CD14-positive monocyte (primary cell): Measurements from ENCODE around the gene ZNF296. TPM values are rescaled to one million over a fixed set of nuclear protein-coding genes. Genes with fewer than 3 reads are reported as not detected.

ENCODE experiments used
- DNase-seq, 3 donors: peaks; one replicate each; pipeline ENCODE4 v3.0.0-alpha.2; 2011 to 2022
- H2AFZ ChIP-seq: 2 replicates; pipeline ENCODE4 v1.6.0; 2012; ENCODE audit warnings: mild to moderate bottlenecking, low read depth, low read length, inconsistent platforms; ENCODE audit not compliant: insufficient read depth, poor library complexity, severe bottlenecking
- H3K27ac ChIP-seq, 2 donors: 1 replicate in 1 of 2; 2 replicates in 1 of 2; pipeline ENCODE4 v1.5.1; 2012 to 2013; ENCODE audit warnings: low read length in 2 of 2, control low read depth in 1 of 2, inconsistent platforms in 1 of 2, low read depth in 1 of 2, mild to moderate bottlenecking in 1 of 2
- H3K27me3 ChIP-seq, 2 donors: one replicate each; pipeline versions ENCODE4 v1.6.0 to v1.6.1; 2011 to 2013; ENCODE audit warnings: low read length in 2 of 2; ENCODE audit not compliant: control insufficient read depth in 2 of 2, insufficient read depth in 2 of 2
- H3K36me3 ChIP-seq, 2 donors: replicated peaks in 1 of 2; 1 replicate in 1 of 2; 2 replicates in 1 of 2; pipeline versions ENCODE4 v1.5.1 to v1.6.1; 2012 to 2013; ENCODE audit warnings: low read length in 2 of 2, control low read depth in 1 of 2, inconsistent platforms in 1 of 2, mild to moderate bottlenecking in 1 of 2; ENCODE audit not compliant: insufficient read depth in 2 of 2, control insufficient read depth in 1 of 2
- H3K4me1 ChIP-seq, 2 donors: 1 replicate in 1 of 2; 2 replicates in 1 of 2; pipeline versions ENCODE4 v1.5.1 to v1.6.1; 2012 to 2013; ENCODE audit warnings: low read length in 2 of 2, control low read depth in 1 of 2, inconsistent platforms in 1 of 2, mild to moderate bottlenecking in 1 of 2, moderate library complexity in 1 of 2; ENCODE audit not compliant: insufficient read depth in 2 of 2, control insufficient read depth in 1 of 2
- H3K4me2 ChIP-seq: replicated peaks from 2 replicates; pipeline ENCODE3; 2012; ENCODE audit warnings: low read length, moderate library complexity, mild to moderate bottlenecking; ENCODE audit not compliant: poor library complexity, severe bottlenecking; ENCODE audit errors: extremely low read depth
- H3K4me3 ChIP-seq, 3 experiments: fragments of 200-600 bp in 1 of 3; sonication (generic) in 1 of 3; replicated peaks in 1 of 3; 1 replicate in 2 of 3; 2 replicates in 1 of 3; pipeline ENCODE4 v1.5.1; 2011 to 2013; ENCODE audit warnings: low read length in 3 of 3, mild to moderate bottlenecking in 3 of 3, control low read depth in 2 of 3, low read depth in 2 of 3, inconsistent platforms in 1 of 3, moderate library complexity in 1 of 3
- H3K79me2 ChIP-seq: 2 replicates; pipeline ENCODE4 v1.6.0; 2012; ENCODE audit warnings: mild to moderate bottlenecking, control low read depth, inconsistent platforms, low read length, moderate library complexity; ENCODE audit not compliant: insufficient read depth
- H3K9ac ChIP-seq: 2 replicates; pipeline ENCODE4 v1.6.0; 2017; ENCODE audit warnings: low read length, mild to moderate bottlenecking; ENCODE audit not compliant: insufficient read depth, poor library complexity, severe bottlenecking
- H3K9me3 ChIP-seq, 2 donors: replicated peaks in 1 of 2; 1 replicate in 1 of 2; 2 replicates in 1 of 2; pipeline versions ENCODE4 v1.5.1 to v1.6.1; 2012 to 2013; ENCODE audit warnings: low read length in 2 of 2, control low read depth in 1 of 2; ENCODE audit not compliant: control insufficient read depth in 1 of 2, insufficient read depth in 1 of 2
- H4K20me1 ChIP-seq: 2 replicates; pipeline ENCODE4 v1.6.0; 2012; ENCODE audit warnings: mild to moderate bottlenecking, low read length, control low read depth, moderate library complexity; ENCODE audit not compliant: insufficient read depth
- H3K27ac Mint-ChIP-seq, 7 donors: one replicate each; pipeline ENCODE4 v1.8.0; 2020; ENCODE audit warnings: mild to moderate bottlenecking in 7 of 7, mixed read lengths in 7 of 7, moderate library complexity in 6 of 7, inconsistent platforms in 2 of 7
- H3K27me3 Mint-ChIP-seq, 3 donors: one replicate each; pipeline ENCODE4 v1.8.0; 2021 to 2022; ENCODE audit warnings: low read depth in 3 of 3, mild to moderate bottlenecking in 3 of 3, mixed read lengths in 3 of 3, moderate library complexity in 3 of 3, inconsistent platforms in 1 of 3
- H3K36me3 Mint-ChIP-seq, 2 donors: one replicate each; pipeline ENCODE4 v1.8.0; 2020; ENCODE audit warnings: mixed read lengths in 2 of 2, inconsistent platforms in 1 of 2, mild to moderate bottlenecking in 1 of 2
- H3K4me1 Mint-ChIP-seq: one replicate; pipeline ENCODE4 v1.8.0; 2020; ENCODE audit warnings: mild to moderate bottlenecking, mixed read lengths
- H3K4me3 Mint-ChIP-seq, 2 donors: one replicate each; pipeline ENCODE4 v1.8.0; 2020; ENCODE audit warnings: mild to moderate bottlenecking in 2 of 2, mixed read lengths in 2 of 2, moderate library complexity in 1 of 2
- H3K9me3 Mint-ChIP-seq, 7 donors: one replicate each; pipeline ENCODE4 v1.8.0; 2020 to 2022; ENCODE audit warnings: mixed read lengths in 7 of 7, mild to moderate bottlenecking in 6 of 7, moderate library complexity in 6 of 7, inconsistent platforms in 2 of 7
- WGBS: methylation state at CpG from one replicate; pipeline ENCODE4 v1.1.5; 2013; ENCODE audit warnings: missing lambda C conversion rate; ENCODE audit not compliant: insufficient coverage; 5-methylcytosine and 5-hydroxymethylcytosine counted together
- intact Hi-C, 2 donors: fragments of 100-400 bp; cut with micrococcal nuclease; formaldehyde crosslinking; loops; one replicate each; pipeline versions ENCODE4 v1.15.0 to v1.15.1; 2023
- polyA plus RNA-seq, 3 donors: library from polyadenylated mRNA; depleted of rRNA in 1 of 3; unstranded in 2 of 3; stranded (reverse) in 1 of 3; fragments of 300-500 nt in 2 of 3; fragments of >200 nt in 1 of 3; fragmentation: Illumina TruSeq in 2 of 3; gene quantifications; 1 replicate in 2 of 3; 2 replicates in 1 of 3; pipeline ENCODE4 v1.2.3, GENCODE V29; 2012 to 2021
- TF ChIP-seq, protein P1 (sequence below): fragments of 200-600 bp; IDR thresholded peaks from one replicate; pipeline ENCODE4 v1.8.0; 2022; ENCODE audit warnings: antibody characterized with exemption, mild to moderate bottlenecking

ZNF296 gene
- polyA plus RNA-seq, 3 donors = 3.8 to 7.2 (median 6.5) TPM

DNA sequence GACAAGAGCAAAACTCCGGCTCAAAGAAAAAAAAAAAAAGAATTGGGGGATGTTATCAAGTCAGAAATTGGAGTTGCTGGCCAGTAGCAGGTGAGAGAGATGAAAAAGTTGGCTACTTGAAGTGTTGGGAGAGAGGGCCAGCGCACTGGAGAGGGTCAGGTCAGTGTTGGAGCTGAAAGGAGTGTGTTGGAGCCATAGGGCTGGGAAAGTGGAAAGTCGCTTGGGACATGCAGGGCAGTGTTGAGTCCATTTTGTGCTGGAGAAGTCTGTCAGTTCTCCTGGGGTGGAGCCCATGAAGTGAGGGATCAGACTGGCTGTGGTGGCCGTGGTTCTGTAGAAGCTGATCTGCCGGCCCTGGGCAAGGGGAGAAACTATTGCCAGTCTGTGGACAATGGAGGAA, 18.4 kb upstream of the ZNF296 start:
- WGBS = 96% methylated on average over 5 of the region's 5 CpGs
- Mint-ChIP-seq H3K27ac (peak overlapping the region in 2 of 7 donors; percentile 26 to 48), H3K4me1 (peaks cover 58% of the 10 kb centered on the region), H3K36me3 (peaks cover 9 to 15% of the 10 kb centered on the region in 2 donors), H3K9me3 (no peaks in the 10 kb centered on the region), H3K4me3 (peak overlapping the region in 1 of 2 donors; percentile 18), H3K27me3 (peaks cover 0 to 9% (median 0%) of the 10 kb centered on the region in 3 donors)
- H3K27ac ChIP-seq = peak overlapping the region in 1 of 2 donors; percentile 26
- no peaks in the 10 kb centered on the region for H3K9me3 ChIP-seq
- peaks cover 22 to 34% of the 10 kb centered on the region in 2 donors for H3K4me1 ChIP-seq
- TF ChIP-seq, protein P1, sequence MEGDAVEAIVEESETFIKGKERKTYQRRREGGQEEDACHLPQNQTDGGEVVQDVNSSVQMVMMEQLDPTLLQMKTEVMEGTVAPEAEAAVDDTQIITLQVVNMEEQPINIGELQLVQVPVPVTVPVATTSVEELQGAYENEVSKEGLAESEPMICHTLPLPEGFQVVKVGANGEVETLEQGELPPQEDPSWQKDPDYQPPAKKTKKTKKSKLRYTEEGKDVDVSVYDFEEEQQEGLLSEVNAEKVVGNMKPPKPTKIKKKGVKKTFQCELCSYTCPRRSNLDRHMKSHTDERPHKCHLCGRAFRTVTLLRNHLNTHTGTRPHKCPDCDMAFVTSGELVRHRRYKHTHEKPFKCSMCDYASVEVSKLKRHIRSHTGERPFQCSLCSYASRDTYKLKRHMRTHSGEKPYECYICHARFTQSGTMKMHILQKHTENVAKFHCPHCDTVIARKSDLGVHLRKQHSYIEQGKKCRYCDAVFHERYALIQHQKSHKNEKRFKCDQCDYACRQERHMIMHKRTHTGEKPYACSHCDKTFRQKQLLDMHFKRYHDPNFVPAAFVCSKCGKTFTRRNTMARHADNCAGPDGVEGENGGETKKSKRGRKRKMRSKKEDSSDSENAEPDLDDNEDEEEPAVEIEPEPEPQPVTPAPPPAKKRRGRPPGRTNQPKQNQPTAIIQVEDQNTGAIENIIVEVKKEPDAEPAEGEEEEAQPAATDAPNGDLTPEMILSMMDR = no peak
- H3K36me3 ChIP-seq = peaks cover 6 to 19% of the 10 kb centered on the region in 2 donors
- no peak for DNase-seq
- no peak overlapping the region for H2AFZ ChIP-seq
- no peak overlapping the region for H3K9ac ChIP-seq
- no peak overlapping the region for H3K4me2 ChIP-seq
- H4K20me1 ChIP-seq = peaks cover 68% of the 10 kb centered on the region
- intact Hi-C loops = loop anchor here (5.0 kb wide), 3 partner anchors 47 to 93 kb away; partner anchors contain the start of genes BLOC1S3 (in 1 of the 2) and TRAPPC6A (in 1 of the 2)
- no peaks in the 10 kb centered on the region for H3K27me3 ChIP-seq
- no peak overlapping the region for H3K4me3 ChIP-seq
- peaks cover 72% of the 10 kb centered on the region for H3K79me2 ChIP-seq

DNA sequence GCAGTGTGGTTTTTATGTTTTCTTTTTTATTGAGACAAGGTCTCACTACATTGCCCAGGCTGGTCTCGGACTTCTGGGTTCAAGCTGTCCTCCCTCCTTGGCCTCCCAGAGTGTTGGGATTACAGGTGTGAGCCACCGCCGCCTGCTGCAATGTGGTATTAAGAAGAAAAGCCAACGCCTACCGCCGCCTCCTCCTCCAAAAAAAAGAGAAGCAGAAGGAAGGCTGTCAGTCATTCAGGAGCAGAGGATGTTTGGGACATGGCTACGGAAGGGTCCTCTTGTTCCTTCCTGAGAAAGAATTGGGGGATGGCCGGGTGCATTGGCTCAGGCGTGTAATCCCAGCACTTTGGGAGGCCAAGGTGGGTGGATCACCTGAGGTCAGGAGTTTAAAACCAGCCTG, 17.9 kb upstream of the ZNF296 start:
- TF ChIP-seq, protein P1 = no peak
- Histone ChIP-seq H3K36me3 (peaks cover 6 to 13% of the 10 kb centered on the region in 2 donors), H3K27me3 (no peaks in the 10 kb centered on the region), H3K9ac (peak overlapping the region; percentile 87), H3K79me2 (peaks cover 66% of the 10 kb centered on the region), H4K20me1 (peaks cover 65% of the 10 kb centered on the region), H3K27ac (peak overlapping the region in 1 of 2 donors; percentile 96), H2AFZ (no peak overlapping the region), H3K4me1 (peaks cover 22 to 34% of the 10 kb centered on the region in 2 donors), H3K4me2 (peak overlapping the region; percentile 100), H3K9me3 (no peaks in the 10 kb centered on the region), H3K4me3 (peak overlapping the region in 2 of 3 experiments; percentile 66 to 96)
- Mint-ChIP-seq H3K27ac (peak overlapping the region in 3 of 7 donors; percentile 29 to 99 (median 84)), H3K4me1 (peaks cover 56% of the 10 kb centered on the region), H3K27me3 (peaks cover 0 to 9% (median 0%) of the 10 kb centered on the region in 3 donors), H3K36me3 (peaks cover 6 to 12% of the 10 kb centered on the region in 2 donors), H3K4me3 (peak overlapping the region; percentile 87 to 99), H3K9me3 (no peaks in the 10 kb centered on the region)
- intact Hi-C loops = loop anchor here in 1 of 2 donors (5.0 kb wide), 2 partner anchors 47 to 83 kb away; partner anchors contain the start of genes BLOC1S3 and TRAPPC6A
- 78% methylated on average over 3 of the region's 9 CpGs for WGBS
- DNase-seq = no peak
